Activated T-helper 17 cell treated with anti-CD3 and anti-CD28 coated beads, Interleukin-2, amount 50 U/mL, for 72 hours (primary cell): ENCODE measurements around the gene C17orf78. TPM values are rescaled to one million over a fixed set of nuclear protein-coding genes. Genes with fewer than 3 reads are reported as not detected.
"Not testable (repeated sequence)": the region's sequence is repeated elsewhere in the genome, so short reads cannot be mapped to it uniquely, and the experiment has no call there.

Source experiments
- ATAC-seq: fragments of 150-1000 bp; cut with Tn5 transposase; replicated peaks from 2 replicates; pipeline ENCODE4 v1.10.0; 2021; ENCODE audit warnings: mild to moderate bottlenecking, moderate library complexity
- H3K27ac Mint-ChIP-seq: one replicate; pipeline ENCODE4 v1.8.0; 2022; ENCODE audit warnings: mixed read lengths
- H3K27me3 Mint-ChIP-seq: one replicate; pipeline ENCODE4 v1.8.0; 2022; ENCODE audit warnings: mixed read lengths
- H3K36me3 Mint-ChIP-seq: one replicate; pipeline ENCODE4 v1.8.0; 2022; ENCODE audit warnings: low read depth, mild to moderate bottlenecking, mixed read lengths
- H3K4me1 Mint-ChIP-seq: one replicate; pipeline ENCODE4 v1.8.0; 2022; ENCODE audit warnings: mixed read lengths
- H3K4me3 Mint-ChIP-seq: one replicate; pipeline ENCODE4 v1.8.0; 2022; ENCODE audit warnings: mild to moderate bottlenecking, mixed read lengths
- H3K9me3 Mint-ChIP-seq: one replicate; pipeline ENCODE4 v1.8.0; 2022; ENCODE audit warnings: mixed read lengths
- total RNA-seq, 2 donors: library from RNA; stranded (reverse); gene quantifications; one replicate each; pipeline ENCODE4 v1.2.3, GENCODE V29; 2022

The C17orf78 gene
- total RNA-seq, 2 donors from 2014 or later: not detected

DNA sequence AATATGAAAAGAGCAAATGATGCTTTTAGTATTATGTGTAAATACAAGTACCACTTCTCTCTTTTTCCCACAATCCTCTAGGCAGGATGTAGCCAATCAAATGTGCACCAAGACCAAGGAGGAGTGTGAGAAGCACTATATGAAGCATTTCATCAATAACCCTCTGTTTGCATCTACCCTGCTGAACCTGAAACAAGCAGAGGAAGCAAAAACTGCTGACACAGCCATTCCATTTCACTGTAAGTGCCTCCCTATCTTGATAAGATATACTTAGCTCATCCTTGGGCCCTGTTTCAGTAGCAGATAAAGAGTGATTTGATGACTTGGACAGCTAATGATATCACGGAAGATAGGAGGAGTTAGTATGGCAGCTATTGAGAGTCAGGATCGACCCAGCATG is 64.6 kb downstream of the C17orf78 start:
- peak overlapping the region; percentile 41 for H3K27ac Mint-ChIP-seq
- H3K4me1 Mint-ChIP-seq: no peaks in the 10 kb centered on the region
- no peaks in the 10 kb centered on the region for H3K27me3 Mint-ChIP-seq
- H3K4me3 Mint-ChIP-seq: no peak overlapping the region
- H3K9me3 Mint-ChIP-seq: no peaks in the 10 kb centered on the region
- no peak for ATAC-seq
- peaks cover 90% of the 10 kb centered on the region for H3K36me3 Mint-ChIP-seq

DNA sequence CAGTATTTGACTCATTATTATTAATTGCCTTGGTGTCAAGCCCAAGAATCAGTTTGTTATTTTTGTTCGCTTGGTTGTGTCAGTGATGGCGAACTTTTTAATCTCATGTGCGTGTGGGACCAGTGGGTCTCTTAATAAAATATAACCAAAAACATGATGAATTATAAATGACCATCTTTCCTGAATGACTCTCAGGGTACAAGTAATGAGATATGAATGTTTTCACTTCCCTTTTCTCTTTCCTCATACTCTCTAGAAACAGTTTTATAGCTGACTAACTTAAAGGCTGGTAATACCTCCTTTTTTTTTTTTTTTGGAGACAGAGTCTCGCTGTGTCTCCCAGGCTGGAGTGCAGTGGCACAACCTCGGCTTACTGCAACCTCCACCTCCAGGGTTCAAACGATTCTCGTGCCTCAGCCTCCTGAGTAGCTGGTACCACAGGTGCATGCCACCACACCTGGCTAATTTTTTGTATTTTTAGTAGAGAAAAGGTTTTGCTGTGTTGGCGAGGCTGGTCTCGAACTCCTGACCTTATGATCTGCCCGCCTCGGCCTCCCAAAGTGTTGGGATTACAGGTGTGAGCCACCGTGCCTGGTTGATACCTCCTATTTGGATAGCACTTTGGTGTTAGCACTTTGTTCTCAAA is 65.7 kb downstream of the C17orf78 start:
- H3K36me3 Mint-ChIP-seq: peaks cover 93% of the 10 kb centered on the region
- not testable (repeated sequence) for ATAC-seq, H3K4me1 Mint-ChIP-seq, H3K27ac Mint-ChIP-seq, H3K9me3 Mint-ChIP-seq, H3K4me3 Mint-ChIP-seq, H3K27me3 Mint-ChIP-seq

Other genes starting within 250 kb of the C17orf78 start
- 10 to 100 TPM; 36.9 to 73.7 TPM for gene ACACA, start 30.9 kb downstream of the C17orf78 start, total RNA-seq
- gene TADA2A, start 30.9 kb downstream of the C17orf78 start, total RNA-seq: 10 to 100 TPM; 29.2 to 36.7 TPM
- gene DUSP14, start 113.9 kb downstream of the C17orf78 start, total RNA-seq: 10 to 100 TPM; 13.7 to 20.1 TPM
- 10 to 100 TPM; 63.8 to 64.1 TPM for gene SYNRG, start 233.4 kb downstream of the C17orf78 start, total RNA-seq